GM18861 (cell line): Measurements from ENCODE around the gene DNAJC7.

Source experiments
- ATAC-seq: cut with Tn5 transposase; IDR thresholded peaks from one replicate; pipeline ENCODE4 v1.9.1; 2021; ENCODE audit not compliant: unreplicated experiment

DNAJC7 gene

DNA sequence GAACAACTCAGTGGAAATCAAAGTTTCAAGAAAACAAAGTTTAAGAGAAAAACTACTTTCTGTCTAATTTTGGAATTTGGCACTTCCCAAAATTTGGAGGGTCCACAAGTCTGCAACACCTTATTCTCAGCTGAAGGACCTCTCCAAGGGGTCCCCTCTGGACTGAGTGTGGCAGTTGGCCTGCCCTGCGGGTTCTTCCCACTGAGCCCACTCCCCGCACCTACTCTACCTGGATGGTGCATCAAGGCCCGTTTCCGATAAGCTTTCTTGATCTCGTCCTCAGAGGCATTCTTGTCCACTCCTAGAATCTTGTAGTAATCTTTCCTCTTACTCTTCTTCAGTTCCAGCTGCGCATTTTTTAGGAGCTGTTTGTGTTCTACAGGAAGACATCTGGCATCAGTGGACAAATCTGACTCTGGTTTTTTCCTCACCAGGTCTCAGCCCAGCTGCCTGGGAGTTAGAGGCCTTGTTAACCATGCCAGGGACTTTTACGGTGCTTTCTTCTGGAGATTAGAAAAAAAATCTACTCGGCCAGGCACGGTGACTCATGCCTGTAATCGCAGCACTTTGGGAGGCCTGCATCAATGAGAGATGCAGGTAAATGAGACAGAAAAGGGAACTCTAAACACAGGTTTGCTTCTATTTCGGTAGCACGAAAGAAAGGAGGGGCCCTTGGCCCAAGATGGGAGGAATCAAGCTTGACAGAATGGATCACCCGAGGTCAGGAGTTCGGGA, 35.0 kb downstream of the DNAJC7 start:
- no peak for ATAC-seq

DNA sequence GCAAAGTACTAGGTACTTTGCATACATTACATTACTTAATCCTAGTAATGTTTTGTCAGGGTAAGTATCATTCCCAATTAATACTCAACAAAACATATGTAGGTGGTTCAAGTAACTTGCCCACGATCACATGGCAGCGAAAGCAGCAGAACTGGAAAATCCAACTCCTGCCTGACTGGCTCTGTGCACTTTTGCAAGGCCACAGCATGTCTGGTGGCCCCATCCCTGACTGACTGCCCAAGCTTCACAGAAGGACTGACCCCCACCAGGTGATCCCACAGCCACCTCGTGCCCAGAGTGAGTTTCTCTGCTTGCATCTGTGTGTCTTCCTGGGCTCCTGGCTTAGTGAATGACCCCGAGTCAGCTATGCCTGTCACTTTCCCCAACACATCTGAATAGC, 39.2 kb downstream of the DNAJC7 start:
- no peak for ATAC-seq

DNA sequence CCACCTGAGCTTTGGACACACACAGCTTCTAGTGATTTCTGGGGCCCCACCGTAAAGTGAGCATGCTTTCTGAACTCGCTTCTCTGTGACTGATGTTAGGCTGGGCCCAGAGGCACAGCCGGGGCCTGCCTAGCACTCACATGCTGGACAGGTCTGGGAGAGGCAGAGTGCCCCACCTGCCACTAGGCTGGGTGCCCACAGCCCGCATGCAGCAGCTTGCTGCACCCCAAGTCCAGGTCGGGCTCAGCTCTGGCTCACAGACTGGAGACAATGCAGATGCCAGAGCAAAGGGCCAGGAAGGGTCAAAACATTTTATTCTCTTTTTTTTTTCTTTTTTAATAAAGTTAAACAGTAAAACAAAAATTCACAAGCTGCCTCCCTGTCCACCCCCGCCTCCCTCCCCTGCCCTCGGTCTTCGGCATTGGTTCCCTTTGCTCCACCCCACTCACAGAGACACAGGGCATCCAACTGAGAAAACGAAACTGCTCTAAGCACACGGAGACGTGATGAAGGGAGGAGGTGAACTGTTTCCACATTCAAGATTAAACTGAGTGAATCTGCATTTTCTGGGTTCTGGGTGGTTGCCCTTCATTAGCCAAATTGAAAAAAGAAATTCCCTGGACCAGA, 41.0 kb downstream of the DNAJC7 start:
- no peak for ATAC-seq

DNA sequence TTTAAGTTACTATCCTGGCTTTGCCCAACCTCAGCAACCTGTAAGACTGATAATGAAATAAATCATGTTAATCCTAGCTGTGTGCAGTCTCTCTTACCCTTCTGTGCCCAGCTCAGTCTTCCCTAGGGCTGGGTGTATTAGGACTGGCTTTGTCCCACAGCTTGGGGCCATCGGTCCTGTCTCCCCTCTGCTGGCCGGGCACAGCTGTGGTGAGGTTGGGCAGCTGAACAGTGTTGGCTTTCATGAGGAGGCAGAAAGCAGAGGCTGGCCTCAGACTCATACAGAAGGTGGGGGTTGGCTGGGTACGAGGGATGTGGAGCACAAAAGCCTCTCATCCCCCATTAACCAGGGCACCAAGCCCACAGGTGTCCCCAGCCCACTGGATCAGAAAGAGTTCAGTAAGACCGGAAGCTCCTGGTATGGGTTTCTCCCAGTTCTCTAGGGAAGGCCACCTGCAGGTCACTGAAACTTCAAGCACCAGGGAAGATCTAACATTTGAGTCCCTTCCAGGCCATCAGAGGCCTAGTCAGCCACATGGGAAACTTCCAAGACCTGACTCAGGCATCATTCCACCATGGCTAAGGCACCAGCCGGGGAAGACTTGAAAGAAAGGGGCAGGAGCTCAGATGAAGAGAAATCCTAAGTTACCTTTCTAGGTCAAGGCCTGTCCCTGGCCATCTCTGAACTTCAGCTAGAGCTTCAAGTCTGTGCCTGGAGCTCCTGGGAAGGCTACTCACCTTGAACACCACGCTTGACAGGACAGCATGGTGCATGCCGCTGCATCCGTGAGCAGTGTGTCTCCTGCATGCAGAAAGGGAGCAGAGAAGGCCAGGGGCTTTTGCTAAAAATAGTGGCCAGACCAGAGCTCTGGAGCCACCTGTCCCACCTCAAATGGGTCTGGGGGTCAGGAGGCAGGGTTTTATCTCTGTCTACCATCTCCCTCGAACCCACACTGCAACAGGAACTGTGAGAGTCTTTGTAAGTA, 41.8 kb downstream of the DNAJC7 start:
- ATAC-seq: no peak

DNA sequence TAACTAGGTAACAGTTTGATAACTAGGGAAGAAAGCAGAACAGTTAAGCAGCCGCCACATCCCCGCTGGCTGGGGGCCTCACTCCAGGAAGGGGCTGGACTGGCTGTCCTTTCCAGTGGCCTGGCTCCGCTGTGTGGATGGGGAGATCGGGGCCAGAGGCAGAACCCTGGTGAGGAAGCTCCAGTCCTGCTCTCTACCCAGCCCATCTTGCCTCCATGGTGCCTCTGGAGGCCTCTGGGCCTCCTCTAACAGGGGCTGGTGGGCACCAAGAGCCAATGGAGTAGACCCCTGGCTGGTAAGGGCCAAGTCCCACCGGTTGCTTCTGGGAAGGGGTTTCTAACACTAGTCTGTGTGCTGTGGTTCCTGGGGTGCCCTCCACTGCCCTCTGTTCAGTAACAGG, 42.6 kb downstream of the DNAJC7 start:
- ATAC-seq: no peak

DNA sequence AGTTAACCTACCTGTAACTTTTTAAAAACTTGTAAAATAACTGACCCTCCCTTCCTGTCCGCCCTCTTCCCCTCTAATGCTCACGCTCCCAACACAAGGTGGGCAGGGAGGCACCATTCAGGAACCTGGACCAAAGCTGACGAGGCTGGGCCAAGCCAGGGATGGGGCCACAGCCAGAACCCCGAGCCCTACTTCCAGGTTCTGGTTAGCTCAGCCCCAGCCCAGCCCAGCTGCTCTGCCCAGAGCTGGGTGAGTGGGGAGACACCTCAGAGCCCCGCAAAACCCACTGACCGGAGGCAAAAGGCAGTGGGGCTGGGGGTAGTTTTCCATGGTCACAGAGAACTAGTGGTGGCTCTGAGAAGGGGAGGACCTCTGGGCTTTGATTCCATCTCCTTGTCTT, 43.2 kb downstream of the DNAJC7 start:
- ATAC-seq: no peak

DNA sequence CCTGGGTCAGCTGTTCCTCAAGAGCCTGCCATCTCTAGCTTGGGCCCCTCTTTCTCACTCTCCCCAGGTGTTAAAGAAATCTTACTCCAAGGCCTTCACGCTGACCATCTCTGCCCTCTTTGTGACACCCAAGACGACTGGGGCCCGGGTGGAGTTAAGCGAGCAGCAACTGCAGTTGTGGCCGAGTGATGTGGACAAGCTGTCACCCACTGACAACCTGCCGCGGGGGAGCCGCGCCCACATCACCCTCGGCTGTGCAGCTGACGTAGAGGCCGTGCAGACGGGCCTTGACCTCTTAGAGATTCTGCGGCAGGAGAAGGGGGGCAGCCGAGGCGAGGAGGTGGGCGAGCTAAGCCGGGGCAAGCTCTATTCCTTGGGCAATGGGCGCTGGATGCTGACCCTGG, 43.8 kb downstream of the DNAJC7 start:
- no peak for ATAC-seq

DNA sequence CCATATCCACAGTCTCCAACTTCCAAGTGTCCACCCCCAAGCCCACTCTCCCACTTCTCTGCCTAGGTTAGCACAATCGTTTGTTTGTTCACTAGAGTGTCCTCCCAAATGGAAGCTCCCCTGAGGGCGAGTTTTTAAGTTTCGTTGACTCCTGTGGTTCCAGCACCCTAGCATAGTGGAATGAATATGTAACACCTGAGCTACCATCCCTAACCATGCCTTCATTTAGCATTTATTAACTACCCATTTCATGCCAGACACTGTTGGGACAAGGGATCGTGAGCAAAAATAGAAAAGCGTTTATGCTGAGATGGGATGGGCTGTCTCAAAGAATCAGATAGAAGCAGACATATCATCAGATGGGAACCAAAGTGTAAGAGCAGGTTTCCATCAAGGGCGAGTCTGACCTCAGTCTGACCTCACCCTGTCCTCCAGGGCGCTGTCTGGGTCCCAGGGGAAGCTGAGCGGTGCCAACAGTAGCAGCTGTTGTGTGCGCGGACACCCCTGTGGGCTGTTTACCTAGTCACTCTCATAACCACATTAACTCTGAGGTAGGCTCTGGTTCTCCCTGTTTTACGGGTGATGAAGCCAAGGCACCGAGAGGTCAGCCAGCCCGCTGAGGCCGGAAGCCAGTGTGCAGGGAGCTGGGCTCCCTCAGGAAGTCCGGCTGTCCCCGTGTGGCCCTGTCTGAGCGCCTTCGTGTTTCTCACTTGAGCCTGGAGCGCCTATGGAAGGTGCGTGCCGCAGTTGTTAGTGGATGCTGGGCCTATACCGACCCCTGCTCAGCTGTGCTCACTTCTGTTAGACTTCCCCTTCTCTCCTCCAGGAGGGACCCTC, 44.5 kb downstream of the DNAJC7 start:
- no peak for ATAC-seq

DNA sequence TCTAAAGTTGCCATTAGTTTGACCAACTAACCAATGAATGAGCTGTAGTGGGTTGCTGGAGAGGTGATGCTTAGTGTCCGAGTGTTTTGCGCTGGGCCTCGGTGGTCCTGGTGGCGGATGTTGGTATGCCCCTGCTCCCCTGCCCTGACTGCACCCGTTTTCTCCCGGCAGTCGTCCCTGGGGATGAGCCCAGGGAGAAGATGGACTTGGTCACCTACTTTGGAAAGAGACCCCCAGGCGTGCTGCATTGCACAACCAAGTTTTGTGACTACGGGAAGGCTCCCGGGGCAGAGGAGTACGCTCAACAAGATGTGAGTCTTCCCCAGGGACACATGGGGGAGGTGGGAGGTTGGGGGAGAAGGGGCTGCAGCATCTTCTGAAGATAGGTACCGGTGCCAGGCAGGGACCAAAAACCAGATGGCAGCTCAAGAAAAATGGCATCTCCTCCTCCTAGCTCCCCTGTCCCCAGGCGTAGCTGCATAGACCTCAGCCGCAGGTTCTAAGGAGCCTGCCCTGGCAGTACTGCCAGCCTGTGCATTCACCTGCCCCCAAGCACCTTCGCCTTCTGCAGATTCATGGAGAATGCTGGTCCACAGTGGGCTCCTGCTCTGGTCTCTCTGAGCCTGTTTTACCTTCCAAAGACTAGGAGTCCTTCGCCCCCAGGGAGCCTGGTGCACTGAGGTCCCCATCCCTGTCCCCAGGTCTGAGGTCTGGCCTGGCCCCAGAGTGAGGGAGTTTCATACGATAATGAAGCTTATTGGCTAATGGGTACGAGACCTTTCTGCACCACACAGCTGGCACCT, 45.3 kb downstream of the DNAJC7 start:
- ATAC-seq: no peak

DNA sequence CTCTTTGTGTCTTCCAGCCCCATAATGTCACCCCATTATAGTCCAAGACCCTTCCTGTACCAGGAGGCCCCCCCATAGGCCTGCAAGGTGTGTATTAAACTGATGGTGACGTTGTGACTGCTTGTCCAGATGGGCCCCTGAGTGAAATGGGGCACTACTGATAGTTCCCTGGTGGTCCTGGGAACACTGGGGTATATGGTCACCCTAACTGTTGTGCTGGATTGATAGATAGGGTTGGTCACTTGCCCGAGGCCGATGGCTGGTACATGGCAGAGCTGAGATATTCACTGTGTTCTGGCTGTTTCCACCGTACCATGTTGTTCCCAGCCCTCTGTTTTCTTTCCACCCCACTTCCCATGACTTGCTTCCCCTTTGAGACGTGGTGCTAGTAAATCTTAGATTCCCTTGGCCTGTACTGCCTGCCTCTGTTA, 46.3 kb downstream of the DNAJC7 start:
- no peak for ATAC-seq

DNA sequence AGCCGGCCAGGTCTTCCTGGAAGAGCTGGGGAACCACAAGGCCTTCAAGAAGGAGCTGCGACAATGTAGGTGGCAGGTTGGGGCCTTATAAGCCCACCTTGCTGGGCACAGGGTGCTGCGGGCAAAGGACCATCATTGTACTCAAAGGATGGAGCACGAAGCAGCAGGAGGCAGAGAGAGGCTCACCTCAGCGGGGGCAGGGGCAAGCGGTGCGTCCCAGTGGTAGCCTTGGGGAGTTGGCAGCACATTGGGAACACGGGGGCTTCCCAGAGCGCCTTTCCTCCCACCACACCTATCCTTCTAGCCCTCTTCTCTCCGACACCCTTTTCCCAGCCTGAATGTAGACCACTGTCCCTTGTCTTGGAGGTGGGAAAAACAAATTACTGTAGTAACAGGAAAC, 48.6 kb downstream of the DNAJC7 start:
- no peak for ATAC-seq

DNA sequence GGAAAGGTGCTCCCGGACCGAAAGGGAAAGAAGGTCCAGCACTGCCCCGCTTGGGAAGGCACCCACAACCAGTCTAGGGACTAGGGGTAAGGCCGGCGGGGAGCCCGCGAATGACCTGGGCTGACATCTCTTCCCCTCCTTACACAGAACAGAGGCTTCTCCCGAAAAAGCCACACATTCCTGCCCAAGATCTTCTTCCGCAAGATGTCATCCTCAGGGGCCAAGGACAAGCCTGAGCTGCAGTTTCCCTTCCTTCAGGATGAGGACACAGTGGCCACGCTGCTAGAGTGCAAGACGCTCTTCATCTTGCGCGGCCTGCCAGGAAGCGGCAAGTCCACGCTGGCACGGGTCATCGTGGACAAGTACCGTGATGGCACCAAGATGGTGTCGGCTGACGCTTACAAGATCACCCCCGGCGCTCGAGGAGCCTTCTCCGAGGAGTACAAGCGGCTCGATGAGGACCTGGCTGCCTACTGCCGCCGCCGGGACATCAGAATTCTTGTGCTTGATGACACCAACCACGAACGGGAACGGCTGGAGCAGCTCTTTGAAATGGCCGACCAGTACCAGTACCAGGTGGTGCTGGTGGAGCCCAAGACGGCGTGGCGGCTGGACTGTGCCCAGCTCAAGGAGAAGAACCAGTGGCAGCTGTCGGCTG, 49.2 kb downstream of the DNAJC7 start:
- no peak for ATAC-seq

DNA sequence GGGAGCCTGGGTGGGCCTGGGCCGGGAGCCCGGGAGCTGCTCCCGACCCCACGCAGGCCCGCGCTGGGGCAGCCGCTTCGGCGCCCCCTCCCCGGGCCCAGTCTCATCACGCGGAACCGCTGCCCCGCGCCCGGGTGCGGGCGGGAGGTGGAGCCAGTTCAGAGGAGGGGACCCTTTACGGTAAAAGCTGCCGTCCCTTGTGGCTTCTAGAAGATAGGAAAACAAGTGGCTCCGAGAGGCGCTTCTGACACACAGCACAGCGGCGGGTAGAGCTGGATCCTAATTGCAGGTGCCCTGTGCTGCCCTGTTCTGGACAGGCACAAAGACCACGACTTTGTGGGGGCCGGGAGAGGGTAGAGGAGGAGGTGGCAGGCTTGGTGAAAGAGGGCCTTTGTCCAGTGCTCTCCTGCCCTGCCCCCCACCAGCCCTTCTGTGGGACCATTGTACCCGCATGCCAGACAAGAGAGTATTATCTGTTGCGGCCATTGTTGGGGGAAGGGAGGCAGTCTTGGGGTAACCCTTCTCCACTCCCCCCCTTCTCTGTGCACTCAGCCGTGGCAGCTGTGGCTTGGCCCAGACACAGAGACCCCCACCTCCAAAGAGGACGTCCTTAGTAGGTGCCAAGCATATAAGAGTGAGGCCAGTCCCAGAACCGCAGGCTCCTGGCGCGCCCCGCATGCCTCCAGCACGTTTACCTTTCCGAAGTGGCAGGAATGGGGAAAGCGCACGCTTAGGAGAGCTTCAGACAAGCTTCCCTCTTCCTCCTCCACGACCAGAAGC, 49.9 kb downstream of the DNAJC7 start:
- ATAC-seq: peak; percentile 5

DNA sequence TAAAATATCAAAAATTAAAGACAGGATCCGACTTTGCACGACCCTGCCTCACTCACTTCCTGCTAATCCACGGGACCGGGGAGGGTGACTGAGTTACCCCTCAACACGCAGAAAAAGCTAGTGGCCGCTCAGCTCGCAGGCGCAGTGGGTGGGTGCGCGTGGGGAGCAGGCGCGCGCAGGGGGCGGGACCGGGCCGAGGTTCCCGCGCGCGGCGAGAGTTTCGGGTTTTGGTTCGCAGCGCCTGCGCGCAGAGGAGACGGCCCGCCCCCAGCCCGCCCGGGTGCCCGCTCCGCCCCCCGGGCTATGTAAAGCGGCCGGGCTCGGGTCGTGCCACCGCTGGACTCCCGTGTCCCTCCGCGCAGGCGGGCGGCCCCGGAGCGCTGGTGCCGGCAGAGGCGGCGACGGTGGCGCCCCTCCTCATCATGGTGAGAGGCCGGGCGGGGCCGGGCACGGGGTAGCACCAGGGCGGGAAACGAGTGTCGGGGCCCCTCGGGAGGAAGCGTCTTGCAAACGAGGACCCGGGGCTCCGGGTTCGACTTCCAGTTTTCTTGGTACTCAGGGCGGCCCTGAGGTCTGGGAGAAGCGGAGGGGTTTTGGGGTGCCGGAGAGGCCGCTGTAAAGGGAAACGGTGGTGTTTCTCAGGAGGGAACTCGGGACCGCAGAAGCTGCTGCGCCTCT, 50.6 kb downstream of the DNAJC7 start, which contains the start of gene CNP:
TSS of gene CNP (plus strand) at position 333 of the 678 bp plus-strand sequence. CDS start at position 423, 90 bp downstream.
- peak; percentile 48 for ATAC-seq

DNA sequence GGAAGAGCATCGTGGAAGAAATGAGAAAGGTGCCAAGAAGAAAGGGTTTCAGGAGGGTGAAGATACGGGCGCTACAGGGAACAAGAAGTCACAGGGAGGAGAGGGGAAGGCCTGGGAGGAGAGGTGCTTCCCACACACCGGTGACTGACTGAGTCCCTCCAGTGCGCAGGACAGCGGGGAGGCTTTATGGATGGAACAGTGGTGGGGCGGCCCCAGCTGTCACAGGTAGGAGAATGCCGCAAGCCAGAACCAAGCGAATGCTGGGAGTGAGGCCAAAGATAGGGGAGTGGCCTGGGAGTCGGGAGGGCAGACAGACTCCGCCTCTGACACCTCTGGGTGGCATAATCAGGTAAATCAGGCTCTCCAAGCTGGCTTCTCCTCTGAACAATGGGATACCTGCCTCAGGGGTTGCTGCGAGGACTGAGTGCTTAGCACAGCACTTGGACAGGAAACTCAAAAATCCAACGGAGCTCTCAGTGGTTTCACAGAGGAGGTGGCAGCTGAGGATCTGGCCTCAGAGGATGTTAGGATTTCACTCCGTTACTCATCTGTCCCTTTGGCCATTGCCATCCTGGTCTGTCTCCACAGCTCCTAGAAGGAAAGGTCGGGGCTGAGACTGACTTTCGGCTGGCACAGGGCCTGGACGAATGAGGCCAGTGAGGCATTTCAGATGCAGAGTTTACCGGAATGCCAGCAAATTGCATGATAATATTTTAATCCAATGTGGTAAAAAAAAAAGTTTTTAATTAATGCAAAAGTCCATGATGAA, 51.4 kb downstream of the DNAJC7 start:
- no peak for ATAC-seq

DNA sequence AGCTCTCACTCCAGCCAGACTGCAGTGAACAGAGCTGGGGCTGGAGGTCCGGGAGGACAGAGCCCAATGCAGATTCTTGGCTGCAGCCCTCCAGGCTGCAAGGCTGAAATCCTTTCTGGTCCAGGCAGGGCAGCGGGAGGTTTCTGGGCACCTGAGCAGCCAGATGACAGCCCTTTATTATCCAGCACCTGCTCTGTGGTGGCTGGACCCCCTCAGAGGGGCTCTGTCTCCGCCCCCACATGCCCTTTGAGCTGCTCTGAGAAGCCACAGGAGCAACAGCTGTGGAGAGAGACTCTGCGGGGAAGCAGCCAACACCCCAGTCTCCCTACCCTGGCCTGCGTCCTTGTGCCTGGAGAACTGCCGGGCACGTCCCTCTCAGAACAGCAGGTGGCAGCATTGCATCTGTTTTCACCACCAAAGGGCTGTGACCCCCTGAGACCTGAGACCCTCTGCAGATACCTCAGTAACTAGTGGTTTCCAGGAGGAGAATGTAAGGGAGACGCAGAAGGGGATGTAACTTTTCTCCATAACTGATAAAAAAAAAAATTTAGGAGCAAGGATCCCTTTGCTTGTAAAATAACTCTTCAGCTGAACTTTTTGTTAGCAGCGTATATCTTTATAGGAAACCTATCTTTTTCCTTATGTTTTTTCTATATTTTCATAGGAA, 54.3 kb downstream of the DNAJC7 start:
- no peak for ATAC-seq

DNA sequence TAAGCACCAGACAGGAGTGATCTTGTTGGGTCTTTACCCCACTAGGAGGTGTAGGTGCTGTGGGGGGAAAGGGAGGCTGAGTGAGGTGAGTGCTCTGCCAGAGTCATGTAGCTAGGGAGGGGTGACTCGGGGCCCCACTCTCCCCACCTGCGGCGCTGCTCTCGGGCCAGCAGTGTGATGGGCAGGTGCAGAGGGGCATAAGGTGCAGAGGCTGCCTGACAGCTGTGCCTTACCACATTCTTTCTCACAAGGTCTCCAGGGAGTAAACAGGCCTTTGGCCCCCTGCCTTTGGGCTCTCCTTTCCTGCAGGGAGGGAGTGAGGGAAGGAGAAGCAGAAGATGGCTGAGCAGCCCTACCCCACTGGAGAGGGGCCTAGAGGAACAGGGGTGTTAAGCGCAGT, 55.1 kb downstream of the DNAJC7 start:
- no peak for ATAC-seq
